Measurements from ENCODE around the gene ATP8B3. TPM values are rescaled to one million over a fixed set of nuclear protein-coding genes. Genes with fewer than 3 reads are reported as not detected.

Gene ATP8B3
- total and polyA plus RNA-seq, 2 donors (not counting 1 experiment from before 2014, with no cell fraction given): 2.3 to 3.0 TPM

GRCh38 chr19:1763648-1764639 is 48.1 kb downstream of the ATP8B3 start:
- H3K36me3 ChIP-seq (ENCODE audit: control insufficient read depth, insufficient read depth, low read length): no peaks in the 10 kb centered on the region
- H4K20me1 ChIP-seq (ENCODE audit: control insufficient read depth, extremely low read depth, insufficient read depth, low read length): no peaks in the 10 kb centered on the region
- no peak overlapping the region for H3K4me2 ChIP-seq (ENCODE audit: extremely low read depth, insufficient read depth, low read length)
- no peak overlapping the region for H2AFZ ChIP-seq (ENCODE audit: low read length)
- no peaks in the 10 kb centered on the region for H3K79me2 ChIP-seq (ENCODE audit: control insufficient read depth, insufficient read depth, low read length)
- H3K9me3 ChIP-seq (ENCODE audit: control insufficient read depth, insufficient read depth, low read depth, low read length): no peaks in the 10 kb centered on the region
- DNase-seq (ENCODE audit: low read depth in 2 of 2): no peak
- peaks cover 70% of the 10 kb centered on the region for H3K27me3 ChIP-seq (ENCODE audit: control insufficient read depth, insufficient read depth, low read length)
- no peaks in the 10 kb centered on the region for H3K4me1 ChIP-seq (ENCODE audit: control insufficient read depth, extremely low read depth, insufficient read depth, low read length)
- no peak overlapping the region for H3K4me3 ChIP-seq (replicated peaks in 1 of 4; ENCODE audit: control extremely low read depth in 1 of 4, insufficient read depth in 1 of 4, low read depth in 3 of 4, low read length in 4 of 4)
- TF ChIP-seq EZH2 (IDR thresholded peaks at IDR 0.05; ENCODE audit: low read length, missing control alignments): peak; percentile 41
- no peak for TF ChIP-seq CTCF (conservative IDR thresholded peaks at IDR 0.05 in 1 of 2, IDR thresholded peaks at IDR 0.05 in 1 of 2; ENCODE audit: low read depth in 1 of 2, low read length in 2 of 2)
- no peak overlapping the region for H3K9ac ChIP-seq (ENCODE audit: insufficient read depth, low read length)
- H3K27ac ChIP-seq (ENCODE audit: insufficient read depth, low read length): no peak overlapping the region

DNA sequence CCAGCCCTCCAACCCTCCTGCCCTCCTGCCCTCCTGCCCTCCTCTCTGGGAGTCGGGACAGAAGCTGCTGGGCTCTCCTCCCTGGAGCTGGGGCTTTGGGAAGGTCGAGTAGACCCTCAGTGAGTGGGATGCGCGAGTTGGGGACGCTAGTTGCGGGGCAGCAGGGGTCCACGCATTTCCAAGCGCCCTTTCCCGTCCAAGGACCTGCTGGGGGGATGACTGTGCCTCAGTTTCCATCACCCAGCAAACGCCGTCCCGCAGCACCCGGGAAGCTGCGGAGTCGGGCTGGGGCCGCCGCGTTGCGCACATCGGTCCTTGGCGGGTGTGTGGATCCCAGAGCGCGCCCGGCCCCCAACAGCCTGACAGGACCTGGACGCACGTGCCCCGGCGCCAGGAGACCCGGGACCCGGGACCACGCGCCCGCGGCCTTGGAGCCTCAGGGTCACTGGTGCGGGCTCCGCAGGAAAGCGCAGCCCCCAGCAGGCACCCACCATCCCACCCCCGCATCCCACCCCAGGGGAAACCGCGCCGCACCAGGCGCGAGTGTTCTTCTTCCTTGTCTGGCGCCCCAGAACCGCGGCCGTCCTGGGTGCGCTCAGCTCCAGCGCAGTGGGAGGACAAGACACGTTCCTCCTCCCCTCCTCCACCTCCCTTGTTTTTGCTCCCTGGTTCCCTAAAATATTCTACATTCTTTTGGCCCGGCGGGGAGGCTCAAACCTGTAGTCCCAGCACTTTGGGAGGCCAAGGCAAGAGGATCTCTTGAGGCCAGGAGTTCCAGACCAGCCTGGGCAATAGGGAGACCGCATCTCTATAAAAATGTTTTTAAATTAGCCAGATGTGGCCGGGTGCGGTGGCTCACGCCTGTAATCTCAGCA is 49.6 kb downstream of the ATP8B3 start:
- Histone ChIP-seq H3K27me3 (ENCODE audit: control insufficient read depth, insufficient read depth, low read length) (peaks cover 76% of the 10 kb centered on the region), H3K4me2 (ENCODE audit: extremely low read depth, insufficient read depth, low read length) (no peak overlapping the region), H3K79me2 (ENCODE audit: control insufficient read depth, insufficient read depth, low read length) (no peaks in the 10 kb centered on the region), H3K4me1 (ENCODE audit: control insufficient read depth, extremely low read depth, insufficient read depth, low read length) (no peaks in the 10 kb centered on the region), H3K36me3 (ENCODE audit: control insufficient read depth, insufficient read depth, low read length) (no peaks in the 10 kb centered on the region), H4K20me1 (ENCODE audit: control insufficient read depth, extremely low read depth, insufficient read depth, low read length) (no peaks in the 10 kb centered on the region), H3K4me3 (replicated peaks in 1 of 4; ENCODE audit: control extremely low read depth in 1 of 4, insufficient read depth in 1 of 4, low read depth in 3 of 4, low read length in 4 of 4) (no peak overlapping the region), H3K27ac (ENCODE audit: insufficient read depth, low read length) (no peak overlapping the region), H3K9me3 (ENCODE audit: control insufficient read depth, insufficient read depth, low read depth, low read length) (no peaks in the 10 kb centered on the region), H3K9ac (ENCODE audit: insufficient read depth, low read length) (no peak overlapping the region), H2AFZ (ENCODE audit: low read length) (no peak overlapping the region)
- no peak for DNase-seq (ENCODE audit: low read depth in 2 of 2)
- TF ChIP-seq CTCF (conservative IDR thresholded peaks at IDR 0.05 in 1 of 2, IDR thresholded peaks at IDR 0.05 in 1 of 2; ENCODE audit: low read depth in 1 of 2, low read length in 2 of 2) (no peak), EZH2 (IDR thresholded peaks at IDR 0.05; ENCODE audit: low read length, missing control alignments) (peak; percentile 62)

All from fibroblast of lung (primary cell).